Measurements from ENCODE around the gene FAM72D. TPM values are rescaled to one million over a fixed set of nuclear protein-coding genes. Genes with fewer than 3 reads are reported as not detected.
A peak's percentile ranks its signal among the peaks of the same experiment; 100 is the strongest.
"Not testable (repeated sequence)": the region's sequence is repeated elsewhere in the genome, so short reads cannot be mapped to it uniquely, and the experiment has no call there.

Gene FAM72D
- total RNA-seq (1 to 10 TPM in 1 of 5 donors, under 1 TPM in 1, not detected in 3; 0.58 to 1.5 TPM), polyA plus RNA-seq (under 1 TPM in 2 of 3 donors, not detected in 1; 0.68 TPM)
- long read RNA-seq, donor 1, partial matches to known transcripts, result 0 of 1 reads
- long read RNA-seq, donor 1, other reads (novel, unspliced or antisense), result 0 of 1 reads
- long read RNA-seq, donor 2, result 0 reads
- long read RNA-seq, donor 3, result 0 reads
- long read RNA-seq, donor 4, result 0 reads
- long read RNA-seq, donor 5, result 0 reads
- long read RNA-seq, donor 6, result 0 reads
- long read RNA-seq, donor 7, result 0 reads
- long read RNA-seq, donor 8, result 0 reads
- long read RNA-seq, donor 9, result 0 reads
- long read RNA-seq, donor 10, result 0 reads

GRCh38 chr1:145095284-145096057 lies at the start of gene FAM72D, which contains the start of gene SRGAP2B:
TSS of gene FAM72D (plus strand) at chr1:145095974. CDS start at chr1:145096848, 874 bp downstream.
TSS of gene SRGAP2B (minus strand) at chr1:145095328. CDS start at chr1:145092901, 2,427 bp downstream.
- H3K27me3 ChIP-seq; H3K36me3 ChIP-seq; intact Hi-C loops (cut with DNase I; ENCODE audit: low total_unique reads); H3K9me3 ChIP-seq; DNase-seq; H3K4me1 ChIP-seq: not testable (repeated sequence)
- no CpG with 5 or more reads among the region's 47 CpGs for WGBS, 5 donors
- Histone ChIP-seq H3K27ac (peak within 1 kb of the TSS; percentile 51 to 77 (median 67)), H3K4me3 (peak within 1 kb of the TSS; percentile 32 to 46 (median 42))

- H3K27me3 ChIP-seq; H3K4me1 ChIP-seq; H3K9me3 ChIP-seq; intact Hi-C loops (cut with DNase I; ENCODE audit: low total_unique reads); H3K27ac ChIP-seq; DNase-seq; H3K4me3 ChIP-seq; H3K36me3 ChIP-seq: not testable (repeated sequence)
- WGBS, 5 donors, result no CpG with 5 or more reads among the region's 1 CpG
Observed at GRCh38 chr1:145047553-145047952, 48.2 kb upstream of the FAM72D start.

GRCh38 chr1:145048181-145048856 lies 47.5 kb upstream of the FAM72D start:
- H3K27ac ChIP-seq; DNase-seq; H3K9me3 ChIP-seq; H3K4me3 ChIP-seq; H3K27me3 ChIP-seq; H3K36me3 ChIP-seq; intact Hi-C loops (cut with DNase I; ENCODE audit: low total_unique reads); H3K4me1 ChIP-seq: not testable (repeated sequence)
- WGBS, 5 donors, result no CpG with 5 or more reads among the region's 6 CpGs

GRCh38 chr1:145052019-145052776 lies 43.6 kb upstream of the FAM72D start:
- H3K4me1 ChIP-seq; H3K27me3 ChIP-seq; intact Hi-C loops (cut with DNase I; ENCODE audit: low total_unique reads); H3K36me3 ChIP-seq; H3K27ac ChIP-seq; H3K9me3 ChIP-seq; H3K4me3 ChIP-seq; DNase-seq: not testable (repeated sequence)
- WGBS, 5 donors, result no CpG with 5 or more reads among the region's 10 CpGs

GRCh38 chr1:145053428-145053827 lies 42.3 kb upstream of the FAM72D start:
- WGBS, 5 donors, result no CpG with 5 or more reads among the region's 4 CpGs
- H3K36me3 ChIP-seq; intact Hi-C loops (cut with DNase I; ENCODE audit: low total_unique reads); DNase-seq; H3K4me1 ChIP-seq; H3K9me3 ChIP-seq; H3K27ac ChIP-seq; H3K27me3 ChIP-seq; H3K4me3 ChIP-seq: not testable (repeated sequence)

- H3K4me1 ChIP-seq; H3K27ac ChIP-seq; H3K4me3 ChIP-seq; H3K27me3 ChIP-seq; DNase-seq; H3K36me3 ChIP-seq; H3K9me3 ChIP-seq; intact Hi-C loops (cut with DNase I; ENCODE audit: low total_unique reads): not testable (repeated sequence)
- no CpG with 5 or more reads among the region's 4 CpGs for WGBS, 5 donors
Observed at GRCh38 chr1:145055217-145055760, 40.5 kb upstream of the FAM72D start.

GRCh38 chr1:145058184-145058583 lies 37.6 kb upstream of the FAM72D start:
- no CpG with 5 or more reads among the region's 3 CpGs for WGBS, 5 donors

GRCh38 chr1:145063285-145063684 lies 32.5 kb upstream of the FAM72D start:
- H3K36me3 ChIP-seq; DNase-seq; H3K4me3 ChIP-seq; H3K27me3 ChIP-seq; H3K27ac ChIP-seq; H3K4me1 ChIP-seq; H3K9me3 ChIP-seq; intact Hi-C loops (cut with DNase I; ENCODE audit: low total_unique reads): not testable (repeated sequence)
- WGBS, 5 donors, result 57 to 100% (median 73%) methylated on average over 1 of the region's 2 CpGs; no CpG with 5 or more reads in 1 of the 5 donors

More at GRCh38 chr1:145058184-145058583, 37.6 kb upstream of the FAM72D start:
- H3K4me1 ChIP-seq; H3K36me3 ChIP-seq; DNase-seq; H3K27me3 ChIP-seq; H3K4me3 ChIP-seq; H3K27ac ChIP-seq; H3K9me3 ChIP-seq; intact Hi-C loops (cut with DNase I; ENCODE audit: low total_unique reads): not testable (repeated sequence)

GRCh38 chr1:145063941-145064648 lies 31.7 kb upstream of the FAM72D start:
- no CpG with 5 or more reads among the region's 2 CpGs for WGBS, 5 donors
- H3K36me3 ChIP-seq; H3K4me1 ChIP-seq; DNase-seq; H3K4me3 ChIP-seq; intact Hi-C loops (cut with DNase I; ENCODE audit: low total_unique reads); H3K27me3 ChIP-seq; H3K27ac ChIP-seq; H3K9me3 ChIP-seq: not testable (repeated sequence)

GRCh38 chr1:145065194-145065826 lies 30.5 kb upstream of the FAM72D start:
- DNase-seq; intact Hi-C loops (cut with DNase I; ENCODE audit: low total_unique reads); H3K27ac ChIP-seq; H3K4me1 ChIP-seq; H3K4me3 ChIP-seq; H3K27me3 ChIP-seq; H3K9me3 ChIP-seq; H3K36me3 ChIP-seq: not testable (repeated sequence)
- WGBS, 5 donors, result 30 to 57% (median 43%) methylated on average over 1 to 2 of the region's 5 CpGs; no CpG with 5 or more reads in 1 of the 5 donors

Measured in stomach (tissue), 19 donors.